H1 (cell line): ENCODE measurements around the gene PCGF3. TPM values are rescaled to one million over a fixed set of nuclear protein-coding genes. Genes with fewer than 3 reads are reported as not detected.

ENCODE experiments used
- CTCF ChIA-PET: fragments of 300-600 bp; sonication (Branson Sonifier 250); formaldehyde crosslinking; loops from one replicate; lab custom pipeline; 2021; ENCODE audit not compliant: partially characterized antibody; lab: Charles Lee
- POLR2A ChIA-PET: fragments of 300-600 bp; sonication (Branson Sonifier 250); formaldehyde crosslinking; loops from one replicate; lab custom pipeline; 2021; ENCODE audit warnings: inconsistent platforms; ENCODE audit not compliant: partially characterized antibody; lab: Charles Lee
- DNase-seq, 2 experiments: peaks; one replicate each; pipeline versions ENCODE4 v3.0.0 to v3.0.0-alpha.2; 2010 to 2022; ENCODE audit warnings: low spot score in 2 of 2, low read depth in 1 of 2, mixed read lengths in 1 of 2
- FAIRE-seq: peaks from 2 replicates; lab custom pipeline; 2011; peaks lifted over from hg19 to GRCh38; lab: Jason Lieb, UNC
- H2AFZ ChIP-seq: 2 replicates; pipeline ENCODE4 v1.8.1; 2012; ENCODE audit warnings: low read length, inconsistent platforms
- H2AK5ac ChIP-seq: 2 replicates; pipeline ENCODE4 v1.6.1; 2013; ENCODE audit warnings: low read depth, low read length
- H2BK120ac ChIP-seq: replicated peaks from 2 replicates; pipeline ENCODE3; 2013; ENCODE audit warnings: low read depth, low read length, inconsistent platforms
- H2BK12ac ChIP-seq: 2 replicates; pipeline ENCODE4 v1.6.1; 2013; ENCODE audit warnings: low read depth, low read length
- H2BK15ac ChIP-seq: 2 replicates; pipeline ENCODE4 v1.6.1; 2013; ENCODE audit warnings: low read length
- H2BK20ac ChIP-seq: 2 replicates; pipeline ENCODE4 v1.6.1; 2013; ENCODE audit warnings: low read length
- H2BK5ac ChIP-seq: 2 replicates; pipeline ENCODE4 v1.6.1; 2013; ENCODE audit warnings: low read depth, low read length
- H3K14ac ChIP-seq: 2 replicates; pipeline ENCODE4 v1.6.1; 2013; ENCODE audit warnings: inconsistent platforms; ENCODE audit not compliant: insufficient read length
- H3K18ac ChIP-seq: 2 replicates; pipeline ENCODE4 v1.6.1; 2013; ENCODE audit warnings: low read length; ENCODE audit errors: extremely low read depth
- H3K23ac ChIP-seq: 2 replicates; pipeline ENCODE4 v1.6.1; 2013; ENCODE audit warnings: inconsistent platforms; ENCODE audit not compliant: insufficient read length
- H3K23me2 ChIP-seq: 2 replicates; pipeline ENCODE4 v1.6.1; 2013; ENCODE audit warnings: low read depth, low read length
- H3K27ac ChIP-seq: 2 replicates; pipeline ENCODE4 v1.6.1; 2011; ENCODE audit warnings: low read depth, low read length, inconsistent platforms
- H3K27me3 ChIP-seq, 4 experiments: replicated peaks in 1 of 4; 1 replicate in 1 of 4; 2 replicates in 3 of 4; pipeline versions ENCODE4 v1.6.1 to v1.8.1; 2011 to 2013; ENCODE audit warnings: low read length in 3 of 4, mild to moderate bottlenecking in 3 of 4, inconsistent platforms in 2 of 4, mixed read lengths in 2 of 4, moderate library complexity in 1 of 4; ENCODE audit not compliant: control insufficient read depth in 3 of 4, insufficient read depth in 3 of 4; ENCODE audit errors: extremely low read depth in 1 of 4
- H3K36me3 ChIP-seq, 4 experiments: 2 replicates each; pipeline versions ENCODE4 v1.6.1 to v1.8.1; 2011 to 2013; ENCODE audit warnings: mild to moderate bottlenecking in 4 of 4, low read length in 3 of 4, moderate library complexity in 2 of 4, control low read depth in 1 of 4, inconsistent platforms in 1 of 4; ENCODE audit not compliant: insufficient read depth in 4 of 4, control insufficient read depth in 2 of 4
- H3K4ac ChIP-seq: replicated peaks from 2 replicates; pipeline ENCODE3; 2013; ENCODE audit warnings: low read length, low read depth, mixed read lengths, inconsistent platforms; ENCODE audit not compliant: insufficient read length
- H3K4me1 ChIP-seq, 4 experiments: replicated peaks in 1 of 4; 1 replicate in 1 of 4; 2 replicates in 3 of 4; pipeline versions ENCODE4 v1.6.1 to v1.8.1; 2011 to 2013; ENCODE audit warnings: low read length in 3 of 4, inconsistent platforms in 2 of 4, mixed read lengths in 1 of 4; ENCODE audit not compliant: insufficient read depth in 4 of 4, control insufficient read depth in 3 of 4
- H3K4me2 ChIP-seq, 2 experiments: 2 replicates each; pipeline versions ENCODE4 v1.6.1 to v1.8.1; 2011 to 2013; ENCODE audit warnings: low read depth in 2 of 2, low read length in 2 of 2, control low read depth in 1 of 2, inconsistent platforms in 1 of 2, mild to moderate bottlenecking in 1 of 2; ENCODE audit not compliant: insufficient read depth in 1 of 2
- H3K4me3 ChIP-seq, 4 experiments: fragments of 200-600, 300-600 bp in 1 of 4; sonication (generic), shearing (Covaris generic), sonication (Bioruptor Twin) in 1 of 4; 2 replicates each; pipeline versions ENCODE4 v1.5.1 to v1.8.1; 2011 to 2016; ENCODE audit warnings: low read length in 4 of 4, low read depth in 3 of 4, control low read depth in 2 of 4, inconsistent platforms in 2 of 4, mild to moderate bottlenecking in 2 of 4, mixed read lengths in 1 of 4, moderate library complexity in 1 of 4; ENCODE audit not compliant: insufficient read depth in 2 of 4; ENCODE audit errors: extremely low read depth in 1 of 4
- H3K56ac ChIP-seq: replicated peaks from 2 replicates; pipeline ENCODE3; 2013; ENCODE audit warnings: low read depth, mild to moderate bottlenecking, mixed read lengths, low read length, inconsistent platforms; ENCODE audit not compliant: insufficient read length
- H3K79me1 ChIP-seq: 2 replicates; pipeline ENCODE4 v1.6.1; 2013; ENCODE audit warnings: low read depth, low read length, control low read depth
- H3K79me2 ChIP-seq, 2 experiments: 2 replicates each; pipeline versions ENCODE4 v1.6.1 to v1.8.1; 2012 to 2013; ENCODE audit warnings: low read length in 2 of 2, mild to moderate bottlenecking in 2 of 2, inconsistent platforms in 1 of 2; ENCODE audit not compliant: insufficient read depth in 2 of 2, control insufficient read depth in 1 of 2
- H3K9ac ChIP-seq, 4 experiments: replicated peaks in 1 of 4; 1 replicate in 1 of 4; 2 replicates in 3 of 4; pipeline versions ENCODE4 v1.6.1 to v1.8.1; 2011 to 2013; ENCODE audit warnings: low read depth in 3 of 4, low read length in 3 of 4, control low read depth in 2 of 4, mild to moderate bottlenecking in 2 of 4, moderate library complexity in 2 of 4, inconsistent platforms in 1 of 4; ENCODE audit errors: extremely low read depth in 1 of 4
- H3K9me3 ChIP-seq, 2 experiments: 2 replicates each; pipeline versions ENCODE4 v1.6.1 to v1.8.1; 2012 to 2013; ENCODE audit warnings: mild to moderate bottlenecking in 2 of 2, moderate library complexity in 2 of 2, control low read depth in 1 of 2, inconsistent platforms in 1 of 2, low read depth in 1 of 2, low read length in 1 of 2, mixed read lengths in 1 of 2; ENCODE audit not compliant: insufficient read depth in 2 of 2
- H4K20me1 ChIP-seq, 2 experiments: replicated peaks in 1 of 2; 2 replicates each; pipeline versions ENCODE3 to v1.8.1; 2011 to 2013; ENCODE audit warnings: inconsistent platforms in 2 of 2, low read length in 2 of 2, mild to moderate bottlenecking in 1 of 2; ENCODE audit not compliant: insufficient read depth in 2 of 2, control insufficient read depth in 1 of 2
- H4K5ac ChIP-seq: 2 replicates; pipeline ENCODE4 v1.6.1; 2013; ENCODE audit warnings: low read length, low read depth, mixed read lengths, inconsistent platforms; ENCODE audit not compliant: insufficient read length
- H4K8ac ChIP-seq: 2 replicates; pipeline ENCODE4 v1.8.0; 2013; ENCODE audit warnings: mild to moderate bottlenecking, moderate library complexity, low read length, inconsistent platforms; ENCODE audit not compliant: insufficient read depth; ENCODE audit errors: extremely low read depth
- H4K91ac ChIP-seq: replicated peaks from 2 replicates; pipeline ENCODE3; 2013; ENCODE audit warnings: low read length, mixed read lengths, inconsistent platforms; ENCODE audit not compliant: insufficient read length
- ATF3 ChIP-seq: IDR thresholded peaks from 2 replicates; pipeline ENCODE4 v1.6.1; 2011; ENCODE audit warnings: low read depth, mild to moderate bottlenecking, low read length; ENCODE audit not compliant: insufficient read depth
- CHD1 ChIP-seq: IDR thresholded peaks from 2 replicates; pipeline ENCODE4 v1.6.1; 2012; ENCODE audit warnings: low read depth, low read length, improper control_type of control experiment
- CHD2 ChIP-seq: IDR thresholded peaks from 2 replicates; pipeline ENCODE4 v1.6.1; 2012; ENCODE audit warnings: low read length, improper control_type of control experiment
- CTBP2 ChIP-seq: IDR thresholded peaks from 2 replicates; pipeline ENCODE4 v1.7.0; 2011; ENCODE audit warnings: borderline replicate concordance, mild to moderate bottlenecking, moderate library complexity, mixed read lengths, low read length; ENCODE audit not compliant: insufficient read depth, insufficient read length
- GTF2F1 ChIP-seq: IDR thresholded peaks from 2 replicates; pipeline ENCODE4 v1.6.1; 2012; ENCODE audit warnings: low read depth, low read length, improper control_type of control experiment, borderline replicate concordance
- NRF1 ChIP-seq: IDR thresholded peaks from 2 replicates; pipeline ENCODE4 v1.6.1; 2011; ENCODE audit warnings: mild to moderate bottlenecking, low read depth, low read length, improper control_type of control experiment
- SUZ12 ChIP-seq: fragments of 200-600 bp; sonication (generic); IDR thresholded peaks from 2 replicates; pipeline ENCODE4 v1.6.1; 2012; ENCODE audit warnings: mild to moderate bottlenecking, inconsistent platforms, low read length, moderate library complexity, mixed read lengths
- WGBS, 2 experiments: shearing (Covaris generic) in 1 of 2; methylation state at CpG; one replicate each; pipeline versions ENCODE4 v1.1.6 to v1.1.7; 2013 to 2015; ENCODE audit warnings: low lambda C conversion rate in 2 of 2, mixed read lengths in 2 of 2, inconsistent platforms in 1 of 2, low coverage in 1 of 2, missing lambda C conversion rate in 1 of 2; ENCODE audit not compliant: insufficient replicate concordance in 2 of 2, insufficient coverage in 1 of 2, insufficient read length in 1 of 2; ENCODE audit errors: extremely low coverage in 1 of 2, missing lambda C conversion rate in 1 of 2; 5-methylcytosine and 5-hydroxymethylcytosine counted together
- polyA plus RNA-seq, 7 experiments: library from polyadenylated mRNA; depleted of rRNA in 3 of 7; stranded (reverse) in 5 of 7; unstranded in 2 of 7; fragments of >200 nt in 5 of 7; fragments of 200-250 nt in 2 of 7; gene quantifications; 1 replicate in 5 of 7; 2 replicates in 1 of 7; 4 replicates in 1 of 7; pipeline versions ENCODE4 v1.2.1 to v1.2.3, GENCODE V29; 2011 to 2013; ENCODE audit warnings: missing spikeins in 2 of 7, mixed read lengths in 2 of 7
- total RNA-seq: library from RNA; stranded (reverse); fragmentation: NEBNext Ultra II Directional; extraction: Animal tissue kit (Norgen Biotek cat#: 25700); gene quantifications from 2 replicates; pipeline ENCODE4 v1.2.1, GENCODE V29; 2021

Gene PCGF3
- total and polyA plus RNA-seq, 2 of the 8 experiments (the other 6 are each of a cell fraction or from before 2014, with no cell fraction given): 52.7 to 52.9 TPM

DNA sequence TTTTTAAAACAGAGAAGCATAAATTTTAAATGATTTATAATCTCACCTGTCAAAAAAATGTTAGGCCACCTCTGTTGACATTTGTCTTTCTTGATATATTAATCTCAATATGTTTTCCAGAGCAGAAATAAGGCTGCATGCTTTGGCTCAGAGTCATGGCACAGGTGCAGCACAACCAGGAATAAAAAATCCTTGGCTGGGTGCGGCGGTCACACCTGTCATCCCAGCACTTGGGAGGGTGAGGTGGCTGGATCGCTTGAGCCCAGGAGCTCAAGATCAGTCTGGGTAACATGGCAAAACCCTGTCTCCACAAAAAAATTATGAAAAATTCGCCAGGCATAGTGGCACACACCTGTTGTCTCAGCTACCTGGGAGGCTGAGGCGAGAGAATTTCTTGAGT is 102.2 kb downstream of the PCGF3 start:
- Histone ChIP-seq H4K8ac (no peak overlapping the region), H3K23ac (no peak overlapping the region), H4K91ac (no peak overlapping the region), H3K14ac (no peak overlapping the region), H2AFZ (no peak overlapping the region), H3K56ac (no peak overlapping the region), H3K23me2 (no peaks in the 10 kb centered on the region), H3K27me3 (peaks cover 7 to 44% (median 29%) of the 10 kb centered on the region in 4 experiments), H3K4me2 (no peak overlapping the region), H2BK5ac (no peak overlapping the region), H3K18ac (no peak overlapping the region), H4K20me1 (no peaks in the 10 kb centered on the region), H2AK5ac (no peak overlapping the region), H3K79me2 (no peaks in the 10 kb centered on the region), H2BK120ac (no peak overlapping the region), H3K4me1 (no peaks in the 10 kb centered on the region), H2BK15ac (no peak overlapping the region), H3K79me1 (no peaks in the 10 kb centered on the region; the same call in 1 of the 2 replicates), H3K9me3 (peaks cover 0 to 5% of the 10 kb centered on the region in 2 experiments; a peak in 1 of 4 replicates), H2BK20ac (no peak overlapping the region), H3K4ac (no peak overlapping the region), H3K4me3 (no peak overlapping the region), H2BK12ac (no peak overlapping the region), H3K36me3 (no peaks in the 10 kb centered on the region), H4K5ac (no peak overlapping the region), H3K27ac (no peak overlapping the region), H3K9ac (no peak overlapping the region)
- no peak for DNase-seq
- FAIRE-seq: no peak
- WGBS, 2 experiments: 77% methylated on average over 5 of the region's 5 CpGs; no CpG with 5 or more reads in 1 of the 2 experiments
- POLR2A ChIA-PET: interaction anchor here (1.0 kb wide), 1 partner anchor 15 kb away, joined by 3 read pairs; no protein-coding TSS in a partner anchor
- CTCF ChIA-PET: interaction anchor here (0.7 kb wide), 1 partner anchor 17 kb away, joined by 3 read pairs; no protein-coding TSS in a partner anchor
- TF ChIP-seq SUZ12: no peak
- TF ChIP-seq CHD1: no peak
- TF ChIP-seq GTF2F1: no peak
- TF ChIP-seq ATF3: no peak
- TF ChIP-seq CHD2: no peak
- no peak for TF ChIP-seq CTBP2
- TF ChIP-seq NRF1: no peak
